Measurements from ENCODE around the gene RTL10. TPM values are rescaled to one million over a fixed set of nuclear protein-coding genes. Genes with fewer than 3 reads are reported as not detected.
A peak's percentile ranks its signal among the peaks of the same experiment; 100 is the strongest.

Gene RTL10
- total RNA-seq, 6 experiments from 2014 or later, result 6.4 to 9.1 (median 6.6) TPM

DNA sequence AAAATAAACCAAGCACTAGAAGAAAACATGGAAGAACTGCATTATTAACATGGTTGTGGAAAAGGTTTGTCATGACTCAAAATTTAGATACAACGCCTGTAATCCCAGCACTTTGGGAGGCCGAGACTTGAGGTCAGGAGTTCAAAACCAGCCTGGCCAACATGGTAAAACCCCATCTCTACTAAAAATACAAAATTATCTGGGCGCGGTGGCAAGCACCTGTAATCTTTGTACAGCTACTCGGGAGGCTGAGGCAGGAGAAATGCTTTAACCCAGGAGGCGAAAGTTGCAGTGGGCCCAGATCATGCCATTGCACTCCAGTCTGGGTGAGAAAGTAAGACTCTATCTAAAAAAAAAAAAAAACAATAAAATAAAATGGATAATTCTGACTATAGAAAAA lies 23.7 kb downstream of the RTL10 start:
- ATAC-seq, result no peak

DNA sequence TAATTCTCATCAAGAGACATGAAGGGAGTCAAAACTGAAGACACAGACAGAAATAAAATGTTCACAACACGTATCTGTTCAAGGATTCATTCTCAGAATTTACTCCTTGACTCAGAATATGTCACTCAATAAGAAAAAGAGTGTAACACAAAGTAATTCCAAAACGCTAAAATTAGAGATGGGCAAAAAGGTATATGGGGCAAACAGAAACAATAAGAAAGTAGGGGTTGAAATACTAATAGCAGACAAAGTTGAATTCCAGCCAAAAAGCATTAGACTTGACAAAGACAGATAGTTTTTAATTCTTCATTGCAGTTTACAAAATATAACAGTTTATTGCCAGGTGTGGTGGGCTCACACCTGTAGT lies 26.7 kb downstream of the RTL10 start:
- intact Hi-C loops (cut with DNase I), result no loop called here
- H3K9me3 ChIP-seq, result no peaks in the 10 kb centered on the region
- H3K27me3 ChIP-seq, result no peaks in the 10 kb centered on the region
- WGBS (ENCODE audit: insufficient coverage, low coverage, low lambda C conversion rate, missing lambda C conversion rate), result 75% methylated on average over 2 of the region's 2 CpGs
- ATAC-seq, result no peak
- H3K4me3 ChIP-seq, result no peak overlapping the region
- no peaks in the 10 kb centered on the region for H3K36me3 ChIP-seq
- DNase-seq, result no peak
- H3K27ac ChIP-seq, result no peak overlapping the region
- H3K4me1 ChIP-seq, result peaks cover 0 to 29% (median 14%) of the 10 kb centered on the region in 4 donors
- TF ChIP-seq, protein P1, sequence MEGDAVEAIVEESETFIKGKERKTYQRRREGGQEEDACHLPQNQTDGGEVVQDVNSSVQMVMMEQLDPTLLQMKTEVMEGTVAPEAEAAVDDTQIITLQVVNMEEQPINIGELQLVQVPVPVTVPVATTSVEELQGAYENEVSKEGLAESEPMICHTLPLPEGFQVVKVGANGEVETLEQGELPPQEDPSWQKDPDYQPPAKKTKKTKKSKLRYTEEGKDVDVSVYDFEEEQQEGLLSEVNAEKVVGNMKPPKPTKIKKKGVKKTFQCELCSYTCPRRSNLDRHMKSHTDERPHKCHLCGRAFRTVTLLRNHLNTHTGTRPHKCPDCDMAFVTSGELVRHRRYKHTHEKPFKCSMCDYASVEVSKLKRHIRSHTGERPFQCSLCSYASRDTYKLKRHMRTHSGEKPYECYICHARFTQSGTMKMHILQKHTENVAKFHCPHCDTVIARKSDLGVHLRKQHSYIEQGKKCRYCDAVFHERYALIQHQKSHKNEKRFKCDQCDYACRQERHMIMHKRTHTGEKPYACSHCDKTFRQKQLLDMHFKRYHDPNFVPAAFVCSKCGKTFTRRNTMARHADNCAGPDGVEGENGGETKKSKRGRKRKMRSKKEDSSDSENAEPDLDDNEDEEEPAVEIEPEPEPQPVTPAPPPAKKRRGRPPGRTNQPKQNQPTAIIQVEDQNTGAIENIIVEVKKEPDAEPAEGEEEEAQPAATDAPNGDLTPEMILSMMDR (IDR thresholded peaks at IDR 0.05), result no peak
- TF ChIP-seq POLR2A (IDR thresholded peaks at IDR 0.05), result no peak

More for the DNA sequence above, 23.7 kb downstream of the RTL10 start:
- H3K4me3 ChIP-seq, result no peak overlapping the region
- intact Hi-C loops (cut with DNase I), result no loop called here
- 95% methylated on average over 6 of the region's 6 CpGs for WGBS (ENCODE audit: insufficient coverage, low coverage, low lambda C conversion rate, missing lambda C conversion rate)
- no peak for DNase-seq
- H3K9me3 ChIP-seq, result no peaks in the 10 kb centered on the region
- H3K27me3 ChIP-seq, result no peaks in the 10 kb centered on the region
- H3K27ac ChIP-seq, result no peak overlapping the region
- peaks cover 0 to 8% (median 3%) of the 10 kb centered on the region in 4 donors for H3K4me1 ChIP-seq
- H3K36me3 ChIP-seq, result no peaks in the 10 kb centered on the region
- TF ChIP-seq, protein P1 (IDR thresholded peaks at IDR 0.05), result no peak
- TF ChIP-seq POLR2A (IDR thresholded peaks at IDR 0.05), result no peak

DNA sequence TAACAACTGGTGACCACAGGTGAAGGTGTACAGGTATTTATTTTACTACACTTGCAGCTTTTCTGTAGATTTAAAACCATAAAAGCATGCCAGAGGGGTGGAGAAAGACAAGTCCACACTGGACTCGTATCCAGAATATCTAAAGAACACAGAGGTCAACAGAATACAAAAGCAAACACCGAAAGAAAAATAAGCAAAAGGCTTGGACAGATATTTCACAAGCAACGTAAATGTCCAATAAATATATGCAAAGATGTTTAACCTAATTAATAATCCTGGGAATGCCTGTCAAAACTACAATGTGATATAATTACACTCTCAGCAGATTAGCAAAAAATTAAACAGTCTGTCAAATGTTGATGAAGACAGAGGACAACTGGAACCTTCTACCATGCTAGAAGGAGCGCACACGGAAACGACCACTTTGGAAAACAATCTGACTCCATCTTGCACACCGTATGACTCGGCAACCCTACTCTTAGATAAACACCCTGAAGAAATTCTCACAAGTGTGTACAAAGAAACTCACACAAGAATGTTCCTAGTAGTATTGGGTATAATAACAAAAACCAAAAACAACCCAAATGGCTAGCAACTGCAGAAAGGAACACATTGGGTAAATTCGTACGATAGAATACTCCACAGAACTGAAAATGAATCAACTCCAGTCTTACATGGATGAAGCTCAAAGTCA lies 27.2 kb downstream of the RTL10 start:
- TF ChIP-seq, protein P1 (IDR thresholded peaks at IDR 0.05), result no peak
- TF ChIP-seq POLR2A (IDR thresholded peaks at IDR 0.05), result no peak
- H3K4me1 ChIP-seq, result peaks cover 0 to 34% (median 16%) of the 10 kb centered on the region in 4 donors
- ATAC-seq, result no peak
- no peak overlapping the region for H3K27ac ChIP-seq
- 75% methylated on average over 10 of the region's 10 CpGs for WGBS (ENCODE audit: insufficient coverage, low coverage, low lambda C conversion rate, missing lambda C conversion rate)
- no peaks in the 10 kb centered on the region for H3K9me3 ChIP-seq
- no peak overlapping the region for H3K4me3 ChIP-seq
- intact Hi-C loops (cut with DNase I), result no loop called here
- no peaks in the 10 kb centered on the region for H3K36me3 ChIP-seq
- no peaks in the 10 kb centered on the region for H3K27me3 ChIP-seq
- DNase-seq, result no peak

DNA sequence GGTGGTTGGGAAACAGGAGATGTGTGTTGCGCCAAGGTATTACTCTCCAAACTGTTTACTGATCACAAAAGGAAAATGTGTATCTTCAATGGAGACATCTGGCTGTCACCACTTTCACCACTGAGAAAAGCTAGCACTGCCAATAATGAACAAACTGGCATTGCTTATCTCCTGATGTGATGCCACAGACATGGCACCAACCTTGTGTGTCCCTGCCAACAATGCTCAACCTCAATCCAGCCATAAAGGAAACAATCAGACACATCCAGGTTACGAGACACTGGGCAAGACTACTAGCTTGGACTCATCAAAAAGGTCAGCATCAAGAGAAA lies 28.1 kb downstream of the RTL10 start:
- WGBS (ENCODE audit: insufficient coverage, low coverage, low lambda C conversion rate, missing lambda C conversion rate), result 11% methylated on average over 2 of the region's 2 CpGs
- Histone ChIP-seq H3K4me1 (peaks cover 0 to 36% (median 16%) of the 10 kb centered on the region in 4 donors), H3K27me3 (no peaks in the 10 kb centered on the region), H3K36me3 (no peaks in the 10 kb centered on the region), H3K27ac (peak overlapping the region in 1 of 3 donors; percentile 63), H3K9me3 (no peaks in the 10 kb centered on the region), H3K4me3 (no peak overlapping the region)
- DNase-seq (peak in 2 of 3 donors; percentile 47 to 64), ATAC-seq (peak; percentile 5 to 52 (median 32))
- no peak for TF ChIP-seq POLR2A (IDR thresholded peaks at IDR 0.05)
- TF ChIP-seq, protein P1 (IDR thresholded peaks at IDR 0.05), result no peak
- intact Hi-C loops (cut with DNase I), result no loop called here
